PFSK-1 (cell line): ENCODE results near the gene TMEM42.

Source experiments
- REST ChIP-seq, 2 experiments: IDR thresholded peaks; 2 replicates each; pipeline versions ENCODE4 v1.6.1 to v1.8.0; 2011 to 2012; ENCODE audit warnings: low read depth in 2 of 2, low read length in 2 of 2, control low read depth in 1 of 2, inconsistent platforms in 1 of 2, mild to moderate bottlenecking in 1 of 2, moderate library complexity in 1 of 2; ENCODE audit not compliant: insufficient read depth in 1 of 2
- SIN3A ChIP-seq: IDR thresholded peaks from 2 replicates; pipeline ENCODE4 v1.6.1; 2012; ENCODE audit warnings: mild to moderate bottlenecking, low read length, moderate library complexity, borderline replicate concordance; ENCODE audit not compliant: insufficient read depth

DNA sequence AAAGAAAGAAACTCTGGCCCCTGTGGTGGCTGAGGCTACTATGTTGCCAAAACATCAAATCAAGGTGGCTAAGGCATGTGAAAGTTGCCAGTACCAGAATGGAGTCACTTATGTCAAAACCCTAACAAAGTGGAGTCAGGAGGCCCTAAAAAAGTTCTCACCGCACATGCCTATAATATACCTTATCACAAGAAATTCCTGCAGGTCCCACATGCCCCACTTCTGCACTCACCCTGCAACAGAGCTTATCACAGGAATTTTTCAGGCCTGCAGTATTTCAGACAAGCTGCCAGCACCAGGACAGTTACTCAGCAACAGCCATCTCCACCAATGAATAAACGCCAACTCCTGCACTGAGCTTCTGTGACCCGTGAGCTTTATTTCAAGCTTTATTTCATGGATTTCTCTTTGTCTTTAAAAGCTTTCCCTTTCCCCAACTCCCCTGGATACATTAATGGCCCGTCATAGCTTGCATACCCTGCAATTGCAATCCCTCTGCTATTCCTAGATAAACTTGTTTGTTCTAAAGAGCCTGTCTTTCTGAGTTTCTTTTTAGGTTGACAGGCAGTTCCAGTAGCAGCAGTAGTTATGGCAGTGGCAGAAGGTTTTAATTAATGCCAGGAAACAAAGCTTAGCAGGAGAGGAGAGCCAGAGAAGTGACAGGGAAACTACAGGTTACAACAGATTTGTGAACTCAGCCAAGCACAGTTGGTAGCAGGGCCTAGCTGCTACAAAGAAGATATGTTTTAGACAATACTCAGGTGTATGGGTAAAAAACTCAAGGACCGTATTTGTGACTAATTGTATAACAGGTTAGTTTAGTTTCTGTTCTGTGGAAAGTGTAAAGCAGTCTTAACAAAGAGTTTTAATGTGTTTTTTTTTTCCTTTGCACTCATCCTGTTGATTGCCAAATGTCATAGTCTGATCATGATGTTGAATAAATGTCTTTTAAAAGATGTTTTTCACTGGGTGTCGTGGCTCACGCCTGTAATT, 15.9 kb upstream of the TMEM42 start:
- TF ChIP-seq REST (IDR thresholded peaks at IDR 0.05; ENCODE audit: insufficient read depth in 1 of 2, low read depth in 2 of 2, low read length in 2 of 2) (no peak), SIN3A (no peak)
